Measurements from ENCODE around the gene DMAC2L. TPM values are rescaled to one million over a fixed set of nuclear protein-coding genes. Genes with fewer than 3 reads are reported as not detected.

DMAC2L gene
- total and polyA plus RNA-seq, 10 of the 15 experiments (the other 5 are each of a cell fraction or from before 2014, with no cell fraction given) = 9.5 to 76.3 (median 28.2) TPM

DNA sequence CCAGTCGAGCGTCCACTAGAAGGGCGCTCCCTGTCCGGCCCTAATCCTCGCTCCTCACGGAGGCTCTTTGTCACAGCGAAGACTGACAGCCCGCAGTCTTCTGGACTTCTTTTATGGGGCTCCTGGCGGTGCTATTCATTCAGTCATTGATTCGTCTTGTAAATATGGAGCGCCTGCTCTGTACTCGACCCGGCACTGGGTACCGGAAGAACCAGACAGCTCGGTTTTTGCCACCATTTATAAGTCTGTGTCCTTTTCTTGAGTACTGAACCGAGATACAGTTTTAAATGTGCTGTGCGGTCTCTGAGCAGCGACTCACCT lies 570 bp downstream of the DMAC2L start:
- in situ Hi-C loops (cut with MboI) = no loop called here
- Histone ChIP-seq H2AFZ (ENCODE audit: control insufficient read depth, low read depth, low read length) (peak overlapping the region; percentile 37; the same call in 1 of the 2 replicates), H3K4me2 (ENCODE audit: control insufficient read depth, insufficient read depth) (peak overlapping the region; percentile 82), H4K20me1 (ENCODE audit: control insufficient read depth, insufficient read depth) (no peaks in the 10 kb centered on the region), H3K4me1 (ENCODE audit: control insufficient read depth, insufficient read depth, low read length) (peaks cover 4% of the 10 kb centered on the region; the same call in 1 of the 2 replicates), H3K4me3 (peak overlapping the region; percentile 97), H3K27me3 (replicated peaks in 1 of 2; ENCODE audit: control insufficient read depth in 2 of 2, insufficient read depth in 2 of 2, low read length in 1 of 2) (no peaks in the 10 kb centered on the region), H3K9me3 (replicated peaks; ENCODE audit: control insufficient read depth, insufficient read depth, low read length) (peaks cover 6% of the 10 kb centered on the region; the same call in 1 of the 3 replicates), H3K79me2 (ENCODE audit: control insufficient read depth, insufficient read depth, low read length) (peaks cover 32% of the 10 kb centered on the region), H3K36me3 (ENCODE audit: control insufficient read depth in 2 of 2, insufficient read depth in 2 of 2, low read length in 1 of 2) (no peaks in the 10 kb centered on the region), H3K27ac (ENCODE audit: control insufficient read depth, insufficient read depth) (peak overlapping the region; percentile 85), H3K9ac (ENCODE audit: control insufficient read depth, insufficient read depth, low read length) (peak overlapping the region; percentile 71)
- intact Hi-C loops (cut with micrococcal nuclease; ENCODE audit: unreplicated experiment) = loop anchor here (5.0 to 10.0 kb wide), 2 partner anchors 450 to 512 kb away; no protein-coding TSS in a partner anchor
- BruUV-seq (replicated peaks) = no TSS peak
- POLR2A ChIA-PET = interaction anchor here (0.6 to 0.9 kb wide), 5 partner anchors 9 to 52 kb away, joined by 3 to 7 read pairs (median 4); no protein-coding TSS in a partner anchor
- SMC1A ChIA-PET (ENCODE audit: uncharacterized antibody, unreplicated experiment) = interaction anchor here (3.4 kb wide), 1 partner anchor 9 kb away, joined by 19 read pairs; no protein-coding TSS in a partner anchor
- CTCF ChIA-PET = interaction anchor here (3.2 kb wide), 1 partner anchor 9 kb away, joined by 39 read pairs; no protein-coding TSS in a partner anchor
- RAD21 ChIA-PET (ENCODE audit: unreplicated experiment) = interaction anchor here (0.6 to 1.3 kb wide), 9 partner anchors 8 to 548 kb away, joined by 3 to 6 read pairs (median 3); partner anchors contain the start of gene MAP4K5
- ATAC-seq (peak; percentile 44), DNase-seq (ENCODE audit: low read depth, low spot score) (no peak), FAIRE-seq (no peak)
- WGBS (ENCODE audit: insufficient coverage, insufficient replicate concordance, low lambda C conversion rate, missing lambda C conversion rate) = 2% methylated on average over 18 of the region's 18 CpGs
- TF ChIP-seq, protein P1, sequence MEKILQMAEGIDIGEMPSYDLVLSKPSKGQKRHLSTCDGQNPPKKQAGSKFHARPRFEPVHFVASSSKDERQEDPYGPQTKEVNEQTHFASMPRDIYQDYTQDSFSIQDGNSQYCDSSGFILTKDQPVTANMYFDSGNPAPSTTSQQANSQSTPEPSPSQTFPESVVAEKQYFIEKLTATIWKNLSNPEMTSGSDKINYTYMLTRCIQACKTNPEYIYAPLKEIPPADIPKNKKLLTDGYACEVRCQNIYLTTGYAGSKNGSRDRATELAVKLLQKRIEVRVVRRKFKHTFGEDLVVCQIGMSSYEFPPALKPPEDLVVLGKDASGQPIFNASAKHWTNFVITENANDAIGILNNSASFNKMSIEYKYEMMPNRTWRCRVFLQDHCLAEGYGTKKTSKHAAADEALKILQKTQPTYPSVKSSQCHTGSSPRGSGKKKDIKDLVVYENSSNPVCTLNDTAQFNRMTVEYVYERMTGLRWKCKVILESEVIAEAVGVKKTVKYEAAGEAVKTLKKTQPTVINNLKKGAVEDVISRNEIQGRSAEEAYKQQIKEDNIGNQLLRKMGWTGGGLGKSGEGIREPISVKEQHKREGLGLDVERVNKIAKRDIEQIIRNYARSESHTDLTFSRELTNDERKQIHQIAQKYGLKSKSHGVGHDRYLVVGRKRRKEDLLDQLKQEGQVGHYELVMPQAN (conservative IDR thresholded peaks at IDR 0.05) = peak; percentile 76
- peak; percentile 53; the same call in 1 of the 2 replicates for TF ChIP-seq ZNF24 (IDR thresholded peaks at IDR 0.05)
- TF ChIP-seq, protein P2, sequence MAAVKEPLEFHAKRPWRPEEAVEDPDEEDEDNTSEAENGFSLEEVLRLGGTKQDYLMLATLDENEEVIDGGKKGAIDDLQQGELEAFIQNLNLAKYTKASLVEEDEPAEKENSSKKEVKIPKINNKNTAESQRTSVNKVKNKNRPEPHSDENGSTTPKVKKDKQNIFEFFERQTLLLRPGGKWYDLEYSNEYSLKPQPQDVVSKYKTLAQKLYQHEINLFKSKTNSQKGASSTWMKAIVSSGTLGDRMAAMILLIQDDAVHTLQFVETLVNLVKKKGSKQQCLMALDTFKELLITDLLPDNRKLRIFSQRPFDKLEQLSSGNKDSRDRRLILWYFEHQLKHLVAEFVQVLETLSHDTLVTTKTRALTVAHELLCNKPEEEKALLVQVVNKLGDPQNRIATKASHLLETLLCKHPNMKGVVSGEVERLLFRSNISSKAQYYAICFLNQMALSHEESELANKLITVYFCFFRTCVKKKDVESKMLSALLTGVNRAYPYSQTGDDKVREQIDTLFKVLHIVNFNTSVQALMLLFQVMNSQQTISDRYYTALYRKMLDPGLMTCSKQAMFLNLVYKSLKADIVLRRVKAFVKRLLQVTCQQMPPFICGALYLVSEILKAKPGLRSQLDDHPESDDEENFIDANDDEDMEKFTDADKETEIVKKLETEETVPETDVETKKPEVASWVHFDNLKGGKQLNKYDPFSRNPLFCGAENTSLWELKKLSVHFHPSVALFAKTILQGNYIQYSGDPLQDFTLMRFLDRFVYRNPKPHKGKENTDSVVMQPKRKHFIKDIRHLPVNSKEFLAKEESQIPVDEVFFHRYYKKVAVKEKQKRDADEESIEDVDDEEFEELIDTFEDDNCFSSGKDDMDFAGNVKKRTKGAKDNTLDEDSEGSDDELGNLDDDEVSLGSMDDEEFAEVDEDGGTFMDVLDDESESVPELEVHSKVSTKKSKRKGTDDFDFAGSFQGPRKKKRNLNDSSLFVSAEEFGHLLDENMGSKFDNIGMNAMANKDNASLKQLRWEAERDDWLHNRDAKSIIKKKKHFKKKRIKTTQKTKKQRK (IDR thresholded peaks at IDR 0.05; ENCODE audit: low read depth, low read length) = no peak
- no peak for TF ChIP-seq RB1 (IDR thresholded peaks at IDR 0.05; ENCODE audit: borderline replicate concordance)
- TF ChIP-seq MXI1 (IDR thresholded peaks at IDR 0.05; ENCODE audit: low read depth, low read length) = peak; percentile 74; the same call in 1 of the 2 replicates
- no peak for TF ChIP-seq MTA3 (IDR thresholded peaks at IDR 0.05; ENCODE audit: borderline replicate concordance, low read length)
- TF ChIP-seq IKZF1 (conservative IDR thresholded peaks at IDR 0.05) = no peak
- TF ChIP-seq, protein P3, sequence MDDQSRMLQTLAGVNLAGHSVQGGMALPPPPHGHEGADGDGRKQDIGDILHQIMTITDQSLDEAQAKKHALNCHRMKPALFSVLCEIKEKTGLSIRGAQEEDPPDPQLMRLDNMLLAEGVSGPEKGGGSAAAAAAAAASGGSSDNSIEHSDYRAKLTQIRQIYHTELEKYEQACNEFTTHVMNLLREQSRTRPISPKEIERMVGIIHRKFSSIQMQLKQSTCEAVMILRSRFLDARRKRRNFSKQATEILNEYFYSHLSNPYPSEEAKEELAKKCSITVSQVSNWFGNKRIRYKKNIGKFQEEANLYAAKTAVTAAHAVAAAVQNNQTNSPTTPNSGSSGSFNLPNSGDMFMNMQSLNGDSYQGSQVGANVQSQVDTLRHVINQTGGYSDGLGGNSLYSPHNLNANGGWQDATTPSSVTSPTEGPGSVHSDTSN (IDR thresholded peaks at IDR 0.05; ENCODE audit: insufficient replicate concordance, low read depth, low read length) = peak; percentile 72
- TF ChIP-seq ZBED1 (IDR thresholded peaks at IDR 0.05; ENCODE audit: borderline replicate concordance) = 0 out of 2 replicates have a peak, but pooled peaks have one; percentile 18
- TF ChIP-seq, protein P4, sequence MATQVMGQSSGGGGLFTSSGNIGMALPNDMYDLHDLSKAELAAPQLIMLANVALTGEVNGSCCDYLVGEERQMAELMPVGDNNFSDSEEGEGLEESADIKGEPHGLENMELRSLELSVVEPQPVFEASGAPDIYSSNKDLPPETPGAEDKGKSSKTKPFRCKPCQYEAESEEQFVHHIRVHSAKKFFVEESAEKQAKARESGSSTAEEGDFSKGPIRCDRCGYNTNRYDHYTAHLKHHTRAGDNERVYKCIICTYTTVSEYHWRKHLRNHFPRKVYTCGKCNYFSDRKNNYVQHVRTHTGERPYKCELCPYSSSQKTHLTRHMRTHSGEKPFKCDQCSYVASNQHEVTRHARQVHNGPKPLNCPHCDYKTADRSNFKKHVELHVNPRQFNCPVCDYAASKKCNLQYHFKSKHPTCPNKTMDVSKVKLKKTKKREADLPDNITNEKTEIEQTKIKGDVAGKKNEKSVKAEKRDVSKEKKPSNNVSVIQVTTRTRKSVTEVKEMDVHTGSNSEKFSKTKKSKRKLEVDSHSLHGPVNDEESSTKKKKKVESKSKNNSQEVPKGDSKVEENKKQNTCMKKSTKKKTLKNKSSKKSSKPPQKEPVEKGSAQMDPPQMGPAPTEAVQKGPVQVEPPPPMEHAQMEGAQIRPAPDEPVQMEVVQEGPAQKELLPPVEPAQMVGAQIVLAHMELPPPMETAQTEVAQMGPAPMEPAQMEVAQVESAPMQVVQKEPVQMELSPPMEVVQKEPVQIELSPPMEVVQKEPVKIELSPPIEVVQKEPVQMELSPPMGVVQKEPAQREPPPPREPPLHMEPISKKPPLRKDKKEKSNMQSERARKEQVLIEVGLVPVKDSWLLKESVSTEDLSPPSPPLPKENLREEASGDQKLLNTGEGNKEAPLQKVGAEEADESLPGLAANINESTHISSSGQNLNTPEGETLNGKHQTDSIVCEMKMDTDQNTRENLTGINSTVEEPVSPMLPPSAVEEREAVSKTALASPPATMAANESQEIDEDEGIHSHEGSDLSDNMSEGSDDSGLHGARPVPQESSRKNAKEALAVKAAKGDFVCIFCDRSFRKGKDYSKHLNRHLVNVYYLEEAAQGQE (IDR thresholded peaks at IDR 0.05; ENCODE audit: low read depth, low read length) = no peak
- no peak for TF ChIP-seq TBL1XR1 (IDR thresholded peaks at IDR 0.05; ENCODE audit: low read depth, low read length)
